Measurements from ENCODE around the gene FAM110A. TPM values are rescaled to one million over a fixed set of nuclear protein-coding genes. Genes with fewer than 3 reads are reported as not detected.
A peak's percentile ranks its signal among the peaks of the same experiment; 100 is the strongest.

FAM110A gene
- total RNA-seq, 1 donor from 2014 or later = 11.8 TPM

GRCh38 chr20:877814-878213 is 44.3 kb downstream of the FAM110A start:
- Histone ChIP-seq H3K27me3 (no peaks in the 10 kb centered on the region), H3K9me3 (no peaks in the 10 kb centered on the region), H3K27ac (no peak overlapping the region), H3K36me3 (no peaks in the 10 kb centered on the region), H3K4me3 (no peak overlapping the region), H3K4me1 (no peaks in the 10 kb centered on the region)
- intact Hi-C loops (cut with DNase I) = no loop called here
- DNase-seq (ENCODE audit: extremely low spot score in 2 of 2) = peak in 1 of 2 donors; percentile 65
- TF ChIP-seq POLR2A (IDR thresholded peaks at IDR 0.05) (no peak), POLR2AphosphoS5 (IDR thresholded peaks at IDR 0.05; ENCODE audit: insufficient read depth in 1 of 2, low read depth in 1 of 2) (no peak), CTCF (IDR thresholded peaks at IDR 0.05) (no peak)

GRCh38 chr20:878511-879307 is 45.2 kb downstream of the FAM110A start:
- Histone ChIP-seq H3K4me3 (no peak overlapping the region), H3K9me3 (no peaks in the 10 kb centered on the region), H3K36me3 (no peaks in the 10 kb centered on the region), H3K27ac (no peak overlapping the region), H3K4me1 (no peaks in the 10 kb centered on the region), H3K27me3 (no peaks in the 10 kb centered on the region)
- intact Hi-C loops (cut with DNase I) = no loop called here
- TF ChIP-seq POLR2A (IDR thresholded peaks at IDR 0.05) = no peak
- TF ChIP-seq CTCF (IDR thresholded peaks at IDR 0.05) = no peak
- no peak for TF ChIP-seq POLR2AphosphoS5 (IDR thresholded peaks at IDR 0.05; ENCODE audit: insufficient read depth in 1 of 2, low read depth in 1 of 2)
- DNase-seq (ENCODE audit: extremely low spot score in 2 of 2) = no peak

GRCh38 chr20:879626-880025 is 46.1 kb downstream of the FAM110A start:
- H3K27ac ChIP-seq = no peak overlapping the region
- no peak for DNase-seq (ENCODE audit: extremely low spot score in 2 of 2)
- H3K4me3 ChIP-seq = no peak overlapping the region
- H3K36me3 ChIP-seq = no peaks in the 10 kb centered on the region
- intact Hi-C loops (cut with DNase I) = no loop called here
- H3K27me3 ChIP-seq = no peaks in the 10 kb centered on the region
- H3K9me3 ChIP-seq = no peaks in the 10 kb centered on the region
- TF ChIP-seq CTCF (IDR thresholded peaks at IDR 0.05) (no peak), POLR2A (IDR thresholded peaks at IDR 0.05) (no peak), POLR2AphosphoS5 (IDR thresholded peaks at IDR 0.05; ENCODE audit: insufficient read depth in 1 of 2, low read depth in 1 of 2) (no peak)
- peaks cover 3% of the 10 kb centered on the region for H3K4me1 ChIP-seq

- Histone ChIP-seq H3K9me3 (no peaks in the 10 kb centered on the region), H3K4me3 (no peak overlapping the region), H3K27me3 (no peaks in the 10 kb centered on the region), H3K4me1 (peaks cover 11% of the 10 kb centered on the region), H3K27ac (no peak overlapping the region), H3K36me3 (no peaks in the 10 kb centered on the region)
- peak in 1 of 2 donors; percentile 79 for DNase-seq (ENCODE audit: extremely low spot score in 2 of 2)
- TF ChIP-seq POLR2AphosphoS5 (IDR thresholded peaks at IDR 0.05; ENCODE audit: insufficient read depth in 1 of 2, low read depth in 1 of 2) = no peak
- TF ChIP-seq CTCF (IDR thresholded peaks at IDR 0.05) = no peak
- TF ChIP-seq POLR2A (IDR thresholded peaks at IDR 0.05) = no peak
- intact Hi-C loops (cut with DNase I) = no loop called here
Observed at GRCh38 chr20:881051-881782, 47.7 kb downstream of the FAM110A start.

- no peaks in the 10 kb centered on the region for H3K9me3 ChIP-seq
- H3K27me3 ChIP-seq = no peaks in the 10 kb centered on the region
- no peaks in the 10 kb centered on the region for H3K36me3 ChIP-seq
- peaks cover 11% of the 10 kb centered on the region for H3K4me1 ChIP-seq
- no peak for TF ChIP-seq POLR2AphosphoS5 (IDR thresholded peaks at IDR 0.05; ENCODE audit: insufficient read depth in 1 of 2, low read depth in 1 of 2)
- no peak for TF ChIP-seq POLR2A (IDR thresholded peaks at IDR 0.05)
- no peak for TF ChIP-seq CTCF (IDR thresholded peaks at IDR 0.05)
- no peak for DNase-seq (ENCODE audit: extremely low spot score in 2 of 2)
- intact Hi-C loops (cut with DNase I) = no loop called here
- H3K4me3 ChIP-seq = no peak overlapping the region
- H3K27ac ChIP-seq = no peak overlapping the region
Observed at GRCh38 chr20:881783-882144, 48.2 kb downstream of the FAM110A start.

Data from vagina (tissue), 2 donors.